GM21528 (cell line): ENCODE data around the gene NEK7.
"Not testable (repeated sequence)": the region's sequence is repeated elsewhere in the genome, so short reads cannot be mapped to it uniquely, and the experiment has no call there.

Experiments used
- ATAC-seq: cut with Tn5 transposase; IDR thresholded peaks from one replicate; pipeline ENCODE4 v1.9.1; 2021; ENCODE audit warnings: mild to moderate bottlenecking, moderate library complexity; ENCODE audit not compliant: unreplicated experiment, low FRiP score

Gene NEK7

GRCh38 chr1:198156745-198157240, at the start of gene NEK7:
Gene NEK7, plus strand, starts transcription at chr1:198156998. Its CDS starts 75,583 bp downstream, at chr1:198232581.
- peak; percentile 52 for ATAC-seq

- ATAC-seq, result no peak
Observed at GRCh38 chr1:198107091-198107501, 49.7 kb upstream of the NEK7 start.

GRCh38 chr1:198108636-198109370, 48.0 kb upstream of the NEK7 start:
- no peak for ATAC-seq

- ATAC-seq, result no peak
Observed at GRCh38 chr1:198109371-198109715, 47.5 kb upstream of the NEK7 start.

- ATAC-seq, result no peak
Observed at GRCh38 chr1:198113342-198113750, 43.5 kb upstream of the NEK7 start.

- no peak for ATAC-seq
Observed at GRCh38 chr1:198116069-198116468, 40.7 kb upstream of the NEK7 start.

- no peak for ATAC-seq
Observed at GRCh38 chr1:198116469-198116868, 40.3 kb upstream of the NEK7 start.

- no peak for ATAC-seq
Observed at GRCh38 chr1:198117267-198117666, 39.5 kb upstream of the NEK7 start.

- ATAC-seq, result no peak
Observed at GRCh38 chr1:198118134-198118533, 38.7 kb upstream of the NEK7 start.

- no peak for ATAC-seq
Observed at GRCh38 chr1:198119906-198120305, 36.9 kb upstream of the NEK7 start.

- no peak for ATAC-seq
Observed at GRCh38 chr1:198121056-198121826, 35.6 kb upstream of the NEK7 start.

GRCh38 chr1:198122693-198123092, 34.1 kb upstream of the NEK7 start:
- no peak for ATAC-seq

GRCh38 chr1:198123133-198123532, 33.7 kb upstream of the NEK7 start:
- ATAC-seq, result no peak

- no peak for ATAC-seq
Observed at GRCh38 chr1:198124673-198125072, 32.1 kb upstream of the NEK7 start.

GRCh38 chr1:198125995-198126735, 30.6 kb upstream of the NEK7 start:
- ATAC-seq, result no peak

GRCh38 chr1:198128533-198128932, 28.3 kb upstream of the NEK7 start:
- ATAC-seq, result no peak

- ATAC-seq, result not testable (repeated sequence)
Observed at GRCh38 chr1:198130053-198130452, 26.7 kb upstream of the NEK7 start.

GRCh38 chr1:198132060-198132781, 24.6 kb upstream of the NEK7 start:
- peak; percentile 64 for ATAC-seq

GRCh38 chr1:198134252-198134651, 22.5 kb upstream of the NEK7 start:
- ATAC-seq, result no peak

GRCh38 chr1:198135366-198135765, 21.4 kb upstream of the NEK7 start:
- ATAC-seq, result no peak
